ENCODE results near the gene IRX4. TPM values are rescaled to one million over a fixed set of nuclear protein-coding genes. Genes with fewer than 3 reads are reported as not detected.

The IRX4 gene
- total RNA-seq, 1 experiment from 2014 or later: not detected

DNA sequence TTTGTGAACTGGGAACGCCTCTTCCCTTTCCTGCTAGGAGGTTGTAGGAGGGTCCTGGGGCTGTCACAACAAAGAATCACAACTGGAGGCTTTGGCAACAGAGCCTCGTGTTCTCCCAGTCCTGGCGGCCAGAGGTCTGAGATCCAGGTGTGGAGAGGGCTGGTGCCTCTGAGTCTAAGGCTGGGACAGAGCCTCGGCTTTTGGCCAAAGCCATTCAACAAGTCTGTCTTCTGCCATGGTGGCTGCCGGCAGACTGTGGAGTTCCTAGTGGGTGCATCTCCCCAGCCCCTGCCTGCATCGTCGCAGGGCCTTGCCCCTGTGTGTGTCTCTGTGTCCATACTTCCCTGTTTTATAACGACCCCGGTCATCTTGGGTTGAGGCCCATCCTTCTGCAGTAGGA lies 9.5 kb upstream of the IRX4 start:
- DNase-seq (ENCODE audit: low read depth): no peak

- no peak for DNase-seq (ENCODE audit: low read depth)
Observed at GRCh38 chr5:1891391-1891790, 8.7 kb upstream of the IRX4 start.

DNA sequence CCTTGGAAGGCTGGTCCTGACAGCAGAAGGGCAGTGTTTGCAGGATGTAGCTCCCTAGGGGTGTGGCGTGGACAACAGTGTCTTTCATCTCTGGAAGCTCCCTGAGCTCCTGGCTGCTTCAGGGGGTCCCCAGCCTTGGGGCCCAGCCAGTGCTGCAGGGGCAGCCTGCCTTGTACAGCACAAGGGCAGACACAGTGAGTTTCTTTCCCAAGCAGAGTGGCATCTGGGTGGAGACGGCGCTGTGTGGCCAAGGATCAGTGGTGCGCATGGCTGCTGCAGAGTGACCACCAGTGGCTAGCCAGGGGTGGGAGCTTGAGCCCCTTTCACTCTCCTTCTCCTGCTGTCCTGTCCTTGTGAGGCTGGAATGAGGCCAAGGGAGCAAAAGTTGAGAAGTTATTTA lies 7.6 kb upstream of the IRX4 start:
- no peak for DNase-seq (ENCODE audit: low read depth)

- DNase-seq (ENCODE audit: low read depth): no peak
Observed at GRCh38 chr5:1889321-1890065, 6.8 kb upstream of the IRX4 start.

DNA sequence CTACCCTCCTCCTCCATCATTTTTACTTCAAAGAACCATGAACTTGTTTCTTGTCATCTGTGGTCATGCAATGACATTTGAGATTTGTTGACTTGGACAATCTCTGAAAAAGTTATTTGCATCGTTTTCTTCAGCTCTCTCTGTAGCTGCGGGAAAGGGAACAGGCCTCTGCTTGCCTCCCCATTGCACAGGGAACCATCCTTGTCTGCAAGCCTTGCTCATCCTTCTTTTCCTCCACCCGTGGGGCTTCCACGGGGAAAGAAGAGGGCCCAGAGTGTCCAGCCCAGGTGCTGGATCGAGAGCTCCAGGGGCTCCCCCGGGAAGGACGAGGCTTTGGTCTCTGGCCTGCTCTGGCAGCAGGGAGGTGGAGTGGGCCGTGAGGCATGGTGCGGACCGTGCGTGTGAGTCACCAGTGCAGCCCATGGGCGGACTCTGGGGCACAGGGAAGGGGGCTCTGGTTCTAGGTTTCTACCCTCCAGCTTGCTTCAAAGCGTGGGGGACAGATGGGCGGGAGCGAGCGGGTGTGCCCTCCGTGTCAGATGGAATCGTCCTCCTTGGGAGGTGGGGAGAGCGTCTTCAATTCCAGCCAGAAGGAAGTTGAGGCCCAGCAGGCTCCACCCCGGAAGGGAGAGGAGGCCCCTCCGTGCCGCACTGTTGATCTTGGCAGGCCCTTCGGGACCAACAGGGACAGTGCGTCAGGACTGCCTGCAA lies 6.0 kb upstream of the IRX4 start:
- DNase-seq (ENCODE audit: low read depth): no peak

DNA sequence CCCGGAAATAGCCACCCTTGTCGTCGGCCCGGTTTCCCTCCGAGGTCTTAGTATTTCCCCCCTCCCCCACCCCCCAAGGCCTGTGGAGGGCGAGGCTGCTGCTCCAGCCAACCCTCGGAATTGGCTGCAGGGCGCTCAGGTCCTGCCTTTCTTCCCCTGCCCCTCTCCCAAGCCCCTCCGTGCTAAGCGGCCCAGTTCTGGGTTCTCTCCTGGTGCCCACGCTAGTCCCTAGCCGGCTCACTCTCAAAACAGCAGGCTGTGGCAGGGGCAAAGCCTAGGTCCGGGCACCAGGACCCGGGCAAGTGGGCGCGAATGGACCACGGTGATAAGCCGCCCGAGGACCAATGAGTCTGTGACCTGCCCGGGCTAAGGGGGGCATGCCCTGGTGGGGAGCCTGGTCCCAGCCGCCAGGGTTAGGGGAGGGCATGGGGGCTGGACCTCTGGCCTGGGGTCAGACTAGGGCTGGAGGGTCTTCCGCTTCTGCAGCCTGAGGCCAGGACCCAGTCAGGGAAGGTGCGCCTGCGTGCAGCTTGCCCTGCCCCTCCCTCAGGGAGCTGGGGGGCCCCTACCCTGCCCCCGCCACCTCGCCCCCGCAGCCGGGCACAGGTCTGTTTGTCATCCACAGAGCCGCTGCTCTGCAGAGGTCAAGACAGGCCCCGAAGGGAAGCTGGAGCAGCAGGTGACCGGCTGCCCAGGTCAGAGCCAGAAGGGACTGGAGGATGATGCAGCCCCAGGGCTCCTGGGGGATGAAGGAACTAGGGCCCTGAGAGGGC lies 5.0 kb upstream of the IRX4 start:
- no peak for DNase-seq (ENCODE audit: low read depth)

DNA sequence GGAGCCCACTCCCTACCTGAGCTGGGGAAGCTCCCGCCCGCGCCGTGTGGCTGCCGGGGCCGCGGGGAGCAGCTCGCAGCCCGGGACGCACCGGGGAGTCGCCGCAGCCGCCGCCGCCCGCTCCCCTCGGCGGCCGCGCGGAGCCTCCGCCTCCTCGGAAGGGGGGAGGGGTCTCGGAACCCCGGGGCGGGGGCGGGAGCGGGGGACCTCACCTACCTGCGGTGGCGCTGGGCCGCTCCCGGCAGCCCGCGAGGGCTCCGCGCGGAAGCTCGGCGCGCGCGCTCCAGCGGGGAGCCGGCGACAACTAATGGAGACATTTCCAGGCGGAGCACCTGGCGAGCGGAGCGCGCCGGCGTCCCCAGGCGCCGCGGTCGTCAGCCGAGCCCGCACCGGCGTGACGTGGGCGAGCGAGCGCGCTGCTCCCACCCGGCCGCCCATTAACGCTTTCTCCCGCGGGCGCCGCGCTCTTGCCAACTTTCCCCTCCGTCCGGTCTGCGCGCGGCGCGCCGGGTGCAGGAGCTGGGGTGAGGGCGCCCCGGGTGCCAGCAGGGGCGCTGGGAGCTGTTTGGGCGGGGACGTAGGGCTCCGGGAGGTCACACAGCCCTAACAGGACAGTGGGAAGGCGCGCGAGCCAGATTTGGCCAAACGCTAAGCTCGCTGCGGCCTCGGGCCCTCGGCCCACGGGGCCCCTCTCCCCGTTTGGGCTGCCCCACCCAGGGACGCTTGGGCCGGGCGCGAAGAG lies 4.3 kb upstream of the IRX4 start:
- DNase-seq (ENCODE audit: low read depth): no peak

GRCh38 chr5:1885868-1886845 lies 3.4 kb upstream of the IRX4 start:
- DNase-seq (ENCODE audit: low read depth): no peak

GRCh38 chr5:1885404-1885755 lies 2.7 kb upstream of the IRX4 start:
- no peak for DNase-seq (ENCODE audit: low read depth)

DNA sequence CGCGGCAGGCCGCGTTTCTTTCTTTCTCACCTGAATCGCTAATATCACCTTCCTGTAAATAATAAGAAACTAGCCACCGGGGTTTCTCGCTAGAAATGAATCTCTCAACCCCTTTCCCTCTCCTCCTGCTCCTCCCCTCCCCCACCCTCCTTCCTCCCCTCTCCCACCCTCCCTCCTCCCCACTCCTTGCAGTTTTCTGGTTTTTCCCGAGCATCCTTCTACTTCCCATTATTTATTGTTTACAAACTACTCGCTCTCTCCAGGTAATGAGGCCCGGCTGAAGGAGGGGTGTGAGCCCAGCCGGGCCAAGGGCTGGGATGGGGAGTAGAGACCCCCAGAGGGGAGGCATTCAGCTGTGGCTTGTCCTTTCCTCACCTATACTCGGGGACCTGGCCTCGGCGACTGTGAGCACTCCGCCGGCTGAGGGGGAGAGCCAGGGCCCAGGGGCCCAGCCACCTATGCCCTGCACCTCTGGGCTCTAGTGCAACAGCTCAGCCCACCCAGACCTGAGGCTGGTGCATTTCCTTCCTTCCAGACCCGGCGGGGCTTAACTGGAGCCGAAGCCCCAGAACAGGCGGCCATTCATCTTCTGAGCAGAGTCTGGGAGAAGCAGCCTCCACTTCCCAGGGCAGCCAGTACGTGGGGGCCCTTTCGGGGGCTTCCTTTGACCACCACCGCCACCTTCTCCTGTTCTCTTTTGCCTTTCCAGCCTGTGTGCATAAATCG lies 2.1 kb upstream of the IRX4 start:
- DNase-seq (ENCODE audit: low read depth): no peak

DNA sequence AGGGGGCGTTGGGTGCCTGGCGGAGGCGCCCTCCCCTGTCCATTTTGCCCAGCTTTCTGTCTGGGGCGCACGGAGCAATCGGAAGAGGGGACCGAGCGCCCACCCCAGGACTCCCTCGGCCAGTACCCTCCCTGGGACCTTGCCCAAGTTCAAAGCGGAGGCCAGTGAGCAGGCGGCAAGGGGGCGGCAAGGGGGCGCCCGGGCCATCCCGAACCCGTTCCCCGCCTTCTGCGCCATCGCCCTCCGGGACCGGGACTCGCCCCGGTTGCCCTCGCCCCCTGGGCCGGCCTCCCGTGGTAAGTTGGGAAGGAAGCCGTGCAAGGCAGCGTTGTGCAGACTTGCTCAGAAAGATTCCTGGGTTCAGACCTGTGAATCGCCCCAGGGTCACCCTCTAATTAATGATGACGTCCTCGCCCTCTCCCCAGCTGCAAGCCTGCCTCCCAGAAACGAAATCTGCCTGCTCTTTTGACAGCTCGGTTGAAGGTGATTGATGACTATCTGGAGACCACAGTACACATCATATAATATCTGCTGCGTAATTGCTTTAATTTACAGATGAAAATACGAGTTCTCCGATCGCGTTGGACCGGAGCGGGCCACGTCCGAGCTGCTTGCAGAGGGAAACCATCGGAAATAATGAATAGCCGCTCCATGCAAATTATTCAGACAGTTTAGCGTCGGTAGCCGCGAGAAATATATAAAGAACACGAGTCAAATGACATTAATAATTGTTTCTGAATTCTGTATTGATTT lies 1.4 kb upstream of the IRX4 start:
- no peak for DNase-seq (ENCODE audit: low read depth)

DNA sequence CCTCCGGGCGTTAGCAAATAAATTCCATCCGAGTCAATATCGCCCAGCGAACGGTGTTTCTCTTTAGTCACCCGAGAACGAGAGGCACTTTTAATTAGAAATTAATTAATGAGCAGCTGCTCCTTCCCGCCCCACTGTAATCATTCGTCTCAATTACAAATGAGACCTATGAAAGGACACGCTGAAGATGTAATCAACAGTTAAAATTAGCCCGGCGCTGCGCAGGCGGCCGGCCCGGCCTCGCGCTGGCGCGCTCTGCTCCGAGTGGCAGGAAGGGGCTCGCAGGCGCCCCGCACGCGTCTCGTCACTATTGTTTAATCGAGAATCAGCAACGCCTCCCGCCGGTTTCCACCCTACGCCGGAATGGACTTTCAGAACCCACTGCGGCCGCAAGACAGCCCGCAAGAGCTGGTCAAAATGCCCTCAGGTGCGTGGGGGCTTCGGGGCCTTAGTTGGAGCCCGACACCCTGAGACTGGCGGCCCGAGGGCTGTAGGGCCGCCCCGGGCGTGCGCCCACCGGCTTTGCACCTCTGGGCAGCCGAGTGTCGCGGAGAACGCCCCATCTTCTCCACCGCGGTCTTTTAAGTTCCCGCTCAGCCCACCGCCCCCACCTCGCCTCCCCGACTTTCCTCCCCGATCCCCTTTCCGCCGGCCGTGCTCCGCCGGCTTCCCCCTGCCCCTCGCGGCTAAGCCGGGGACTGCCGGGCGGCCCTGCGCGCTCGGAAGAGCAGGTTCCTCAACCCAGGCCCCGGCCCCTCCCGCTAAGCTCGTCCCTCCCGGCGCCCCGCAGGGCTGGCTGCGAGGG lies 597 bp upstream of the IRX4 start:
- no peak for DNase-seq (ENCODE audit: low read depth)

- no peak for DNase-seq (ENCODE audit: low read depth)
Observed at GRCh38 chr5:1881731-1882336, 891 bp downstream of the IRX4 start.

GRCh38 chr5:1881098-1881572 lies 1.6 kb downstream of the IRX4 start:
- peak; percentile 11 for DNase-seq (ENCODE audit: low read depth)

- DNase-seq (ENCODE audit: low read depth): no peak
Observed at GRCh38 chr5:1880377-1881025, 2.2 kb downstream of the IRX4 start.

DNA sequence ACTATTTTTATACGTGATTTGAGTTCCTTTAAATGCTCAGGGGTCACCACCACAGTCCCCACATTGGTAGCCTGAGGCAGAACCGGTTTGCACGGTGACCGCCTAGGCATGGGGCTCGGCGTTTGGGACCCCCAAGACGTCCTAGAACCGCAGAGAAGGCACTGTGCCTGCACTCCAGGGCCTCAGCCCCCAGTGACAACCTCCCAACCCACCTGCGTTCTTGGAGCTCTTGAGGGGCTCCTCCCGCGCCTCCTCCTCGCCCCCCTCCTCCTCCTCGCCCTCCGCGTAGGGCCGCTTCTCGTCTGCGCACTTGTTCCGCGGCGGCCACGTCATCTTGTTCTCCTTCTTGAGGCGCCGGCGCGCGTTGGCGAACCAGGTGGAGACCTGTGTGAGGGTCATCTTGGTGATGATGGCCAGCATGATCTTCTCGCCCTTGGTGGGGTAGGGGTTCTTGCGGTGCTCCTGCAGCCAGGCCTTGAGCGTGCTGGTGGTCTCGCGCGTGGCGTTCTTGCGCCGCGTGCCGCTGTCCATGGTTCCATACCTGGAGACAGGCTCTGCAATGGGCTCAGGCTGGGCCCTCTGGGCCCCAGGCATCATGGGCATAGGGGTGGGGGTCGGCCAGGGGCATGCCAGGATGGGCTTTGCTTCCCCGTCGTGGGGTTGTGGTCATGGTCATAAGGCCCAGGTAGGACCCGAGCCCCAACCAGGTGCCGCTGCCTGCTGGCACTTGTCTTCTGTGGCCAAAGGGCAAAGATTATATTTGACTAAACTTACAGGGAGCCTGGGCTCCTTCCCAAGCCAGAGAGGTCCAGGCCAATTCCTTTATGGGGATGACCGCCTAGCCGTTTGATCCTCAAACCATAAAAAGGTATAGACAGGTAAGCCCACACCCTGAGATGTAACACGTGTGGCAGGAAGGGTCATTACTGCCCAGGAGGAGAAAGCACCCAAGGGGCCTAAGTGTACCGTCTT lies 3.1 kb downstream of the IRX4 start:
- no peak for DNase-seq (ENCODE audit: low read depth)

Data from RPMI7951 (cell line).